ENCODE results near the gene ISOC2.
"Not testable (repeated sequence)": the region's sequence is repeated elsewhere in the genome, so short reads cannot be mapped to it uniquely, and the experiment has no call there.

ISOC2 gene, protein sequence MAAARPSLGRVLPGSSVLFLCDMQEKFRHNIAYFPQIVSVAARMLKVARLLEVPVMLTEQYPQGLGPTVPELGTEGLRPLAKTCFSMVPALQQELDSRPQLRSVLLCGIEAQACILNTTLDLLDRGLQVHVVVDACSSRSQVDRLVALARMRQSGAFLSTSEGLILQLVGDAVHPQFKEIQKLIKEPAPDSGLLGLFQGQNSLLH

DNA sequence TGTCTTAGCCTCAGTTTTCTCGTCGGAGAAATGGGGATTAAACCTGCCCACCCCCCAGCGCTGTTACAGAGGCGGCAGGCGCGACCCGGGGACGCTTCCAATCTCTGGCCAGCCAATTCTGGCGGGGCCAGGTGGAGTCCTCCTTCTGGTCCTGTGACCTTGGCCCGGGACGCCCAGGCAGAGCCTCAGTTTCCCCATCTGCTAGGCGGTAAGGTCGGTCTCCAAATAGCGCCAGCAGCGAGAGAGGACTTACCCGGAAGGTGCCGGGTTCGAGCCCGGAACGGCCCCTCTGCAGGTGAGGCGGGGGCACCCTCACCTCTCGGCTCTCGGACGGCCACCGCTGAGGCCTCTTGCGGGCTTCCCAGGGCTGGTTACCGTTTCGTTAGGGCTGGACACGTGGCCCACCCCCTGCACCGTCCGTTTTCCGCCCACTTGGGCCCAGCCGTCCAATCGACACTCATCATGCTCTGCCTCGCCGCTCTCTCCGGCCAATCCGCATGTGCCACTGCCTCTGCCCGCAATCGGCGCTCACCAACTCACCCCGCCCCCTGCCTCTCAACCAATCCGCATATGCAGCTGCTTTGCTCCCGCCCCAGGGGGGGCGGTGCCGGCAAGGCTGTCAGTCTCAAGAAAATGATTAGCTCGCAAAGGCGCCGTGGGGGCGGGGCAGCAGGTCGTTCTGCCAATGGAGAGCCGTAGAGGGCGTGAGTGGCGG, at the start of gene ISOC2:
TSS of gene ISOC2 (minus strand) at position 384 of the 715 bp plus-strand sequence. CDS start 5,156 bp downstream, outside the sequence.
- DNase-seq, result peak; percentile 100

DNA sequence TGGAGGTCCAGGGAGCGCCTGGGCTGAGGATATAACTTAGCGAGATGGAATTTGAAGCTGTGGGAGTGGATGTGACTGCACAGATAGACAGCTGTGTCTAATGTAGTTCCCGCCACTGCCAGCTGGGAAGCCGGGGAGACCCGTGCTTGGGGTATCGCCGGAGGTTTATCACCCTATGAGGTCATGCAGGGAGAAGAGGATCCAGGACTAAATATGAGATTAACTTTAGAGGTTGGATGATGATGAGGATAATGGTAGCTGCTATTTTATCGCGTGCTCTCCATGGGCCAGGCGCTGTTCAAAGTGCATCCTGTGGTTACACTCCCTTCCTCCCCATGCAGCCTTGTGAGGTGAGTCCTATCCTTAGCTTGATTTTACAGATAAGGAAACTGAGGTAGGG, 46.7 kb upstream of the ISOC2 start:
- peak; percentile 100 for DNase-seq

DNA sequence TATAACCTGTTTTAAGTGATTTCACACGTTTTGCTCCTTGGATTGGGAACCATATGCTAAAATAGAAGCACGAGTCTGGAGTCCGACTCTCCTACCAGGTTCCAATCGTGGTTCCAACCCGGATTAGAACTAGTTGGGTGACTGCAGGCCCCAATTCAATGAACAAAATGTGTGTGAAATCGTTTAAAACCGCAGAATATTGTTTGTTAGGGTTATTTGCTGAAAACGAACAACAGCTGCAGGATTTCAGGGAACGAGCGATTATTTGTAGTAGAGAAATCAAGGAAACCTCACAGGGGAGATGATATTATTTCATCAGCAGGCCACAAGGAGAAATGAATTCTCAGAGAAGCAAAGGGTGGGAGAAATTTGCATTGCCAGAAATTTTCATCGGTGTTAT, 43.5 kb upstream of the ISOC2 start:
- DNase-seq, result no peak

DNA sequence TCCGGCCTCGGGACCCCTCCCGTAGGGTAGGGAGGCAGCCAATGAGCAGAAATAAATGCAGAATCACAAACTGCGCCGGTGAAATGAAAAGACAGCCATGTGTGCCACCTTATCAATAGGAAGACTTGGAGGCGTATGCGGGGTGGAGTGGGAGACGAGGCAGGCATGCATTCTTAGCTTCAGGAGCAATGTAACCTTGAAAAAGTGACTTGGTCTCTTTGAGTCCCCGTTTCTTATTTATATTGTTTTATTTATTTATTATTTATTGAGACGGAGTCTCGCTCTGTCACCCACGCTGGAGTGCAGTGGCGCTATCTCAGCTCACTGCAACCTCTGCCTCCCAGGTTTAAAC, 42.8 kb upstream of the ISOC2 start:
- DNase-seq, result no peak

DNA sequence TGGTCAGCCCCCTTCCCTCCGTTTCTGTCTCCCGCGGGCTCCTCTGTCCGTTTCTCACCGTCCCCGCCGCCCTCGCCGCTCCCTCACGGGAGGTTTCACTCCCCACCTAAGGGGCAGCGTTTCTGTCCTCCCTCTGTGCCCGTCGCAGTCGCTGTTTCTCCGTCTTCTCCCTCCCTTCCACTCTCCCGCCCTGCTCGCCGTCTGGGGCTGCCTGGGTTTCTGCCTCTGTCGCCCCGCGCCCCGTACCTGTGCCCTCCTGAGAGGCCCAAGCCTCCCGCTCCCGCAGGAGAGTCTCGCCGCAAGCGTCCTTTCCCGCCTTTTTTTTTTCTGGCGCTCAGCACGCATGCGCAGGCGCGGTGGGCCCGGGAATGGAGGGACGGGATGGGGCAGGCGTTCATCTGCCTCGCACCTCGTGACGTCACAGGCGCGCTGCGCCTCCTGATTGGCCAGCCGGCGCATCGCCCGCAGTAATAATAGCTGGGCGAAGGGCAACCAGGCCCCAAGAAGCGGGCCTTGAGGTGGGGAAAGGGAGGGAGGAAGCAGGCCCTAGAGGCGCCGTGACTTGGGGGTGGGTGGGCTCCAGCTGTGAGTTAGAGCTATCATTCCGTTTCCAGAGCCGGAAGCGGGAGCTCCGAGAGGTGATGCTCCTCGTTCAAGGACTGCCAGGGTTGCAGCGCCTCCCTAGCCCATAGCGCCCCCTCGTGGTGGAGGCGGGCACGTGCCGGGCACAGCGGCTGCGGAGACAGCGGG, 42.2 kb upstream of the ISOC2 start:
- DNase-seq, result peak; percentile 89

DNA sequence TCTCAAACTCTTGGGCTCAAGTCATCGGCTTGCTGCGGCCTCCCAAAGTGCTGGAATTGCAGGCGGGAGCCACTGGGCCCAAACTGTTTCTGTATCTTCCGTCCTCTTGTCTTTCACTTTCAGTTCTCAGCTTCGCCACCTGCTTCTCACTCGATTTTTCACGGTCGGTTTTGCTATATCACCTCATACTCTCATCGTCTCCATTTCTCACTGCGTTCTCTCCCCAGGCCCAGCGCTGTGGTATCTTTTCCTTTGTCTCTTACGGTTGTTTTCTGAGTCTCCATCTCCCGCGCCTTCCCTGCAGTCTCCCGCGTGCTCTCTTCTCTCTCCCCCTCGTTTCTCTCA, 41.7 kb upstream of the ISOC2 start:
- no peak for DNase-seq

DNA sequence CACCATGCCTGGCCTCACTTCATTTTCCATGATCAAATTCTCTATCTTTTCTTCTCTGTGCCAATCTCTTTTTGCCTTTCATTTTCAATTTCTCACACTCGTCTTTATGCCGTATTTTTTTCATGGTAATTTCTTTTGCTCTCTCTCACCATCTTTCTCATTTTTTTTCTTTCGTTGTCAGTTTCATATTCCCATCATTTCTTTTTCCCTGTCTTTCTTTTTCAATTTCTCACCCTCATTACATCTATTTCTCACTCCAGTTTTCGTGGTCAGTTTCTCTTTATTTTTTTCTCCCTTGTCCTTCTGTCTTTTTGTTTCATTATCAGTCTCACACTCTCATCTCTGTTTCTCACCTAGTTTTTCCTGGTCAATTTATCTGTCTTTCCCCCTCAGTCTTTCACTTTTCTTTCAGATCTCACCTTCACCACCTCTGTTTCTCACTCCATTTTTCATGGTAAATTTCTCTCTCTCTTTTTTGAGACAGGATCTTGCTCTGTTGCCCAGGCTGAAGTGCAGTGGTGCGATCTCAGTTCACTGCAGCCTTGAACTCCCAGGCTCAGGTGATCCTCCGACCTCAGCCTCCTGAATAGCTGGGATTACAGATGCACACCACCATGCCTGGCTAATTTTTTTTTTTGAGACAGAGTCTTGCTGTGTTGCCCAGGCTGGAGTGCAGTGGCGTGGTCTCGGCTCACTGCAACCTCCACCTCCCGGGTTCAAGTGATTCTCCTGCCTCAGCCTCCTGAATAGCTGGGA, 40.9 kb upstream of the ISOC2 start:
- DNase-seq, result no peak

DNA sequence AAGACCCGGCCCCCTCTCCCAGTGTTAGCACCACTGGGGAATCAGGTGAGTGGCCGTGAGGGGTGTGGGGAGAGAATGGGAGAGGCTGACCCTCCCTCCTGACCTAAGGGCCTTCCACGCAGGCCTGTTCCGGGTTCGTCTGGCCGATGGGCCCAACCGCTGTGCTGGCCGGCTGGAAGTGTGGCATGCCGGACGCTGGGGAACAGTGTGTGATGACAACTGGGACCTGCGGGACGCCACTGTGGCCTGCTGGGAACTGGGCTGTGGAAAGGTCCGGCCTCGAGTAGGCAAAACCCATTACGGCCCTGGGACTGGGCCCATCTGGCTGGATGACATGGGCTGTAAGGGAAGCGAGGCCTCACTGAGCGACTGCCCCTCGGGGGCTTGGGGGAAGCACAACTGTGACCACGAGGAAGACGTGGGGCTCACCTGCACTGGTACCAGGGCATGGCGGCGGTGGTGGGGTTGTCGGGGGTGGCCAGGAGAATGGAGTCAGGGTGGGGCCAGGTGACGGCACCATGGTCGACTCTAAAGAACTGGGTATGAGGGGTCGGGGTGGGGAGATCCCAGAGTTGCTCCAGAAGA, 39.0 kb upstream of the ISOC2 start:
- peak; percentile 1 for DNase-seq

DNA sequence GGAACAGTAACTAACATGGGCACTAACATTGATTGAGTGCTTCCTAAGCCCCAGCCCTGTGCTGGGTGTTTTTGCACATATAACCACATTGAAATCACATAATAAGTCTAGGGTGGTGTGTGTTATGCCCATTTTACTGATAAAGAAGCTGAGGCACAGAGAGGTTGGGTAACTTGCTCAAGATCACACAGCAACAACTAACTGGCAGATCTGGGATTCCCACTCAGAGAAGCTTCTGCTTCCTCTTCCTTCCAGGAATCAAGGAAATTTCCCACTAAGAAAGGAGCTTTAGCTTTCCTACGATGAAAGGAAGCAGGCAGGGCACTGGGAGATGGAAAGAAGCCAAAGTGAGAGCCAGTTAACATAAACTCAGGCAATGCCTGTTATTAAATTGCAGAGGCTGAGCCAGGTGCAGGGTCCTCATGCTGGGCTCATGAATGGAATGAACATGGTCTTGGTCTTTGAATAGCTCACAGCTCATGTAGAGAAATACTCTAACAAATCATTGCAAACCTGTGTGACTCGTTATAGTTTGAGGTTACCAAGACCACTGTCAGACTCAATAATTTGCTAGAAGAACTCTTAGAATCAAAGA, 36.9 kb upstream of the ISOC2 start:
- no peak for DNase-seq

DNA sequence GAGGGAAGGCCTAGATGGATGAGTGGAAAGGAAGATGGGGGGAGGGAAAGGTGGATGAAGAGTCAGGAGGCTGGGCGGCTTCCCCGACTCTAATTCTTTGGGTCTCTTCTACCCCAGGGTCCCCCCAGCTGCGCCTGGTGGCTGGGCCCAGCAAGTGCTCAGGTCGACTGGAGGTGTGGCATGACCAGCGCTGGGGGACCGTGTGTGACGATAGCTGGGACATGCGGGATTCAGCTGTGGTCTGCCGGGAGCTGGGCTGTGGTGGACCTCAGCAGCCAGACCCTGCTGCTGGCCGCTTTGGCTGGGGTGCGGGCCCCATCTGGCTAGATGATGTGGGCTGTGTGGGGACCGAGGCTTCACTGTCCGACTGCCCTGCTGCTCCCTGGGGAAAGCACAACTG, 36.3 kb upstream of the ISOC2 start:
- no peak for DNase-seq

DNA sequence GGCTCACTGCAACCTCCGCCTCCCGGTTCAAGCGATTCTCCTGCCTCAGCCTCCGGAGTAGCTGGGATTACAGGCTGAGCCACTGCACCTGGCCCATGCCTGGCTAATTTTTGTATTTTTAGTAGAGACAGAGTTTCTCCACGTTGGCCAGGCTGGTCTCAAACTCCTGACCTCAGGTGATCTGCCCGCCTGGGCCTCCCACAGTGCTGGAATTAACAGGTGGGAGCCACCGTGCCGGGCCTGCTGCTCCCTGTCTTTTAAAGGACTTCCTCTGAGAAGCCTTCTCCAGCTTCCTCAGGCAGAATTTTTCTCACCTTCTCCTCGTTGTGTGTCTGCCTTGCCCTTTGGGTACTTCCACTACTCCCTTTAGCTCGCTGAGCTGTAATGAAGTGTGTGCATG, 35.4 kb upstream of the ISOC2 start:
- not testable (repeated sequence) for DNase-seq

DNA sequence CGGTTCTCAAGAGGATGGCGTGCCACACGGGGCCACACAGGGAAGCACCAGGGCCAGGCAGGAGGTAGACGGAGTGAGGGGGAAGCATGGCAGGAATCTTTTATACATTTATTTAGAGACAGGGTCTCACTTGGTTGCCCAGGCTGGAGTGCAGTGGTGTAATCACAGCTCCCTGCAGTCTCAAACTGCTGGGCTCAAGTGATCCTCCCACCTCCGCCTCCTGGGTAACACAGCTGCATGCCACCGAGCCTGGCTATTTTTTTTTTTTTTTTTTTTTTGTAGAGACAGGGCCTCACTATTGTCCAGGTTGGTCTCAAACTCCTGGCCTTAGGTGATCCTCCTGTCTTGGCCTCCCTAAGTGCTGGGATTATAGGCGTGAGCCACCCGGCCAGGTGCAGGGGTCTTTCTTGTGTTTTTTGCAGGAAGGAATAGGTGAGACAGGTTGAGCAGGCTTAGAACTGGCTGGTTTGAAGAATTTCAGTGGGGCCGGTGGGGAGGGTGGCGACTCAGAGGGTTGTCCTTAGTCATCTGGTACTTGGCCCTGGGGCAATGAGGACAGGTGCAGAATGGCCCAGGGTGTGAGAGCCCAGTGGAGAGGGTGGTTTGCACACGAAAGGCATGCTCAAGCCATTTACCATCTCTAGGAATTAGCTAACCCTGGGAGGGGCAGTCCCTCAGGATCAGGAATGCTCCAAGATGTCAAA, 34.4 kb upstream of the ISOC2 start:
- DNase-seq, result no peak

DNA sequence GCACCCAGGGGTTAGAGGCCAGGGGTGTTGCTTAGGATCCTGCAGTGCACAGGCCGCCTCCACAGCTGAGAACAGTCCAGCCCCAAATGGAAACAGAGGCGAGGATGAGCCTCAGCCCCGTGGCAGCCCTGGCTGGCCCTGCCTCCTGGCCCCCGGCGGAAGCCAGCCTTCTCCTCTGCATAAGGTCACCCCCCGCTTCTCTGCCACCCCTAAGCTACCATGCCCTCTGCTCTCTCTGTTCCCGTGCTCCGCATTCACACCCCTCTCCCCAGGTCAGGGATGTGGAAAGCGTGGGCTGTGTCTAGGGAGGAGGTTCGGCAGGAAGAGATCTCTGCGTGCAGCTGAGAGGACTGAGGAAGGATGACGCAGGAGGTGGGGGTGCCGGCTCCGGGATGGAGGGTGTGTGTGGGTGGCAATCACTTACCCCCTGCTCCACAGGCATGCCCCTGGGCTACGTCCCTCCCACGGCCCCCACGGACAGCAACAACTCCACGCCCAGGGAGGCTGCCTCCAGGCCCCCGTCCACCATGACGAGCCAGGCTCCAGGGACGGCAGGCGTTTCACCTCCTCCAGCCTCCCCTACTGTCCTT, 32.8 kb upstream of the ISOC2 start:
- peak; percentile 100 for DNase-seq

DNA sequence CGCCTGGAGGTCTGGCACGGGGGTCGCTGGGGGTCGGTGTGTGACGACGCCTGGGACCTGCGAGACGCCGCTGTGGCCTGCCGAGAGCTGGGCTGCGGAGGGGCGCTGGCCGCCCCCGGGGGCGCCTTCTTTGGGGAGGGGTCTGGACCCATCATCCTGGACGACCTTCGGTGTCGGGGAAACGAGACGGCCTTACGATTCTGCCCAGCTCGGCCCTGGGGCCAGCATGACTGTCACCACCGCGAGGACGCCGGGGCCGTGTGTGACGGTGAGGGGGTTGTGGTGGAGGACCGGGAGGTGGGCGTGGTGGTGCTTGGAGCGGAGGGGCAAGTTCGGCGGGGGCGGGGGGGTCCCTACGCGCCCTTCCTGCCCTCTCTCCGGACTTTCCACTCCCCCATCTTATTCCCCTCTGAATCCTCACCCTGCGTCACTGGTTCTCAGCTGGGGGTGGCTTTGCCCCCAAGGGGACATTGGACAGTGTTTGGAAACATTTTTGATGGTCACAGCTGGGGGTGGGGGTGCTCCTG, 32.3 kb upstream of the ISOC2 start:
- no peak for DNase-seq

DNA sequence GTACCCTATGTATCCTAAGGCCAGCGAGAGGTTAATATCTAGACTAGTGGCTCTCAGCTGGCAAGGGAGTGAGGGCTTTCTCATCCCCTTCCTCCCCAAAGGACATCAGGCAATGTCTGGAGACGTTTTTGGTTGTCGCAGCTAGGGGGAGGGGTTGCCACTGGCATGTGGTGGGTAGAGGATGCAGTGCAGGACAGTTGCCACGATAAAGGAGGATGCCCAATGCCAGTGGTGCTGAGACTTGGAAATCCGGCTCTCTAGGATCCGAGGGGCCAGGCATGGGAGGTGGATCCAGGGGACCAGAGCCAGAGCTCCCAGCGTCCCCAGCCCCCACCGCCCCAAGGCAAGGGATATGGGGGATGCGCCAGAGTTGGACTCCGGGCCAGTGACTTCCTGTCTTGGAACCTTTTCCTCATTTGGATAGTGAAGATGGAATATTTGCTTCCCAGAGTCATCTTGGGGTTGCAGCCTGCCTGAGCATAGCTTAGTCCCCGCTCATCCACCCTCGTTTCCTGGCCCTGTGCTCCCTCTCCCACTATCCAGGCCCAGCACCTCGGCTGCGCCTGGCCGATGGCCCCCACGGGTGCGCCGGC, 31.7 kb upstream of the ISOC2 start:
- DNase-seq, result peak; percentile 66

DNA sequence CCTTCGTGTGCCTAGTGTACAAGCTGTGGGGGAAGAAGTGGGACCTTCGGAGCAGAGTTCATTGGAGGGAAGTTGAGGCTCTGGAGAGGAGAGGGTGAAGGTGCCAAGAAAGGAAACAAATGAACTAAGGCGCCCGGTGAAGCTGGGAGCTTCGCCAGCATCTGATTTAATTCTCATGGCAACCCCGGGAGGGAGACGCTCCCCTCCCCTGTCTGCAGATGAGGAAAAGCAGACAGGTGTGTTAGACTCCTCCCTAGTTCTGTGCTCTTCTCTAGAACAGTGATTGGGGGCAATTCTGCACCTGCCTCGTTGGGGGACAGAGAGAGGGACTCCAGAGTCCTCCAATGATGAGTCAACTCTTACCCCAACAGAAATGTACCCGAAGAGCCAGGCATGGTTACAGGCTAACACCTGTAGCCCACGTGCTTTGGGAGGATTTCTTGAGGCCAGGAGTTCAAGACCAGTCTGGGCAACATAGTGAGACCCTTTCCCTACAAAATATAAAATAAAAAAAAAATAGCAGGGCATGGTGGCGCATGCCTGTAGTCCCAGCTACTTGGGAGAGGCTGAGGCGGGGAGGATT, 31.0 kb upstream of the ISOC2 start:
- DNase-seq, result peak; percentile 53

DNA sequence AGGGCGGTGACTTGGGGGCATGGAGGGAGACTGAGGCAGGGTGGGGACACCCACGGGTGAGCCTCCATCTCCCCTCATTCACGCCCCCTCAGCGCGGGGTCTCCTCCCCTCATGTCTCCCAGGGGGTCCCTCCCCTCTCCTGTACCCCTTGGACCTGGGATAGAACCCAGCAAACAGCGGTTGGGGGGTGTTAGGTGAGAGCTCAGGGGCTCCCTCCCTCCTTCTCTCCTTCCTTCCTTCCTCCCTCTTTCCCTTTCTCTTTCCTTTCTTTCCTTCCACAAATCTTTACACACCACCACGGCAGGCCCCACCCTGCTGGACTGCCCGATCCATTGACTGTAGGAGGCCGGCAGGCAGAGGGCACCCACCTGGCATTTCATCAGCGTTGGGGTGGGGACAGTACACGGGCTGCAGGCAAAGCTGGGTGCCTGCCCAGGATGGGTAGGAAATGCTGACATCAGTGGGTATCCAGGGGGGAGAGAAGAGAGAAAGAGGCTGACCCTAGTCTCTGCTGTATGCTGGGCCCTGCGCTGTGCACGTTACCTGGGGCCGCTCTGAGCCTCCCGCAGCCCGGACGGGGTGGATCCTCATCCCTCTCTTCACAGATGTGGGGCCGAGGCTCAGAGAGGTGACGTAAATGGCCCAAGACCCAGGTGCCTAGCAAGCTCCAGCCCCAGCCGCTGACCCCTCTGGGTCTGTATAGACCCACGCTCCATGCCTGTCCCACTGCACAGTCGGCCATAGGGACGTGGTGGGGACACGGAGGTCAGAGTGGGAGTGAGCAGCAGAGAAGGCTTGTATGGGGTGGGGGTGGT, 30.3 kb upstream of the ISOC2 start:
- peak; percentile 70 for DNase-seq

DNA sequence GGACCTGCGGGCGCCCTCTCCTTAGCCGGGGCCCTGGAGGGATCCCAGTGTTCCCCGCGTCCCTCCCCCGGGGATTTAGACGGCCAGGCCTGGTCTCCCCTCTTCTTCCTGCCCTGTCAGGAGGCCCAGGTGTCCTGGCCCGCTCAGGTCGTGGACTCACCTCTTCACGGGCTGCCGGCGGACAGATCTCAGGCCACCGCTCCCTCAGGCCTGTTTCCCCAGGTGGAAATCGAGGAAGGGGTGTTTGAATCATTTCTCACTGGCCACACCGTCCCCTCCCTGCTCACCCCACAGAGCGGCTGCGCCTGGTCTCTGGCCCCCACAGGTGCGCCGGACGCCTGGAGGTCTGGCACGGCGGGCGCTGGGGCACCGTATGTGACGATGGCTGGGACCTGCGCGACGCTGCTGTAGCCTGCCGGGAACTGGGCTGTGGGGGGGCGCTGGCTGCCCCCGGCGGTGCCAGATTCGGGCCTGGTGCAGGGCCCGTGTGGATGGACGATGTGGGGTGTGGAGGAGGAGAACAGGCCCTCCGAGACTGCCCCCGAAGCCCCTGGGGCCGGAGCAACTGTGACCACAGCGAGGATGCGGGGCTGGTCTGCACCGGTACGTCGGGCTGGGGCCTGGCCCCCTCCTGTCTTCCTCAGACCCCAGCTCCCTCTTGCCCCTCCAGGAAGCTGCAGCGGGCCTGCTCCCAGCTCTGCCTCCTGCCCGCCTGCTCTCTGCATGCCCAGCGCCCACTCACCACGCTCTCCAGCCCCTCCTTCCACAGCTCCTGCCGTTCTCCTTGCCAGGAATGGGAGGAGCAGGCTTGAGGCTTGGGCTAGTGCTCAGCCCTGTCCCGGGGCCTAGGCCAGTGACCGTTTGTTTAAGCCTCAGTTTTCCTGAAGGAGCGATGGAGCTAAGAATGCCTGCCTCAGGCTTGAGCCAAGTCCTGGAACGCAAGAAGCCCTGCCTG, 29.3 kb upstream of the ISOC2 start:
- DNase-seq, result peak; percentile 47

Measured in NCI-H226 (cell line).